GM19395 (cell line): Measurements from ENCODE around the gene GRIN2C.
"Not testable (repeated sequence)": the region's sequence is repeated elsewhere in the genome, so short reads cannot be mapped to it uniquely, and the experiment has no call there.

Experiments
- ATAC-seq: cut with Tn5 transposase; IDR thresholded peaks from one replicate; pipeline ENCODE4 v1.9.1; 2021; ENCODE audit warnings: mild to moderate bottlenecking, moderate library complexity; ENCODE audit not compliant: unreplicated experiment

GRIN2C gene

DNA sequence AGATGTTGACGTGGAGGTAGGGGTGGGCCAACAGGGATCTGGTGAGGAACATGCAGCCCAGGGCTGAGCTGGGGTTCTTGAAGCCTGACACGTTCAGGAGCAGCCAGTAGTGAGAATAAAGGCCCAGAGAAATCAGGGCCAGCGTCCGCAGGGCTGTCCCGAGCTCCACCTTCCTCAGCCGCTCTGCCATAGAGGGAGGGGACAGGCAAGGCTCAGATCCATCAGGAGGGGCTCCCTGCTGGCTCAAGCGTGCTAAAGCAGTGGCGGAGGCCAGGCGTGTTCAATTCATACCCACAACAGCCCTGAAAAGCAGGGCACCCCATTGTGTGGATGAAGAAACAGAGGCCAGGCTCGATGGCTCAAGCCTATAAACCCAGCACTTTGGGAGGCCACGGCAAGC is 21.4 kb upstream of the GRIN2C start:
- no peak for ATAC-seq

- ATAC-seq = no peak
These were observed 19.6 kb upstream of the GRIN2C start for GRCh38 chr17:74879308-74879707.

GRCh38 chr17:74878658-74879057 is 19.0 kb upstream of the GRIN2C start:
- ATAC-seq = no peak

DNA sequence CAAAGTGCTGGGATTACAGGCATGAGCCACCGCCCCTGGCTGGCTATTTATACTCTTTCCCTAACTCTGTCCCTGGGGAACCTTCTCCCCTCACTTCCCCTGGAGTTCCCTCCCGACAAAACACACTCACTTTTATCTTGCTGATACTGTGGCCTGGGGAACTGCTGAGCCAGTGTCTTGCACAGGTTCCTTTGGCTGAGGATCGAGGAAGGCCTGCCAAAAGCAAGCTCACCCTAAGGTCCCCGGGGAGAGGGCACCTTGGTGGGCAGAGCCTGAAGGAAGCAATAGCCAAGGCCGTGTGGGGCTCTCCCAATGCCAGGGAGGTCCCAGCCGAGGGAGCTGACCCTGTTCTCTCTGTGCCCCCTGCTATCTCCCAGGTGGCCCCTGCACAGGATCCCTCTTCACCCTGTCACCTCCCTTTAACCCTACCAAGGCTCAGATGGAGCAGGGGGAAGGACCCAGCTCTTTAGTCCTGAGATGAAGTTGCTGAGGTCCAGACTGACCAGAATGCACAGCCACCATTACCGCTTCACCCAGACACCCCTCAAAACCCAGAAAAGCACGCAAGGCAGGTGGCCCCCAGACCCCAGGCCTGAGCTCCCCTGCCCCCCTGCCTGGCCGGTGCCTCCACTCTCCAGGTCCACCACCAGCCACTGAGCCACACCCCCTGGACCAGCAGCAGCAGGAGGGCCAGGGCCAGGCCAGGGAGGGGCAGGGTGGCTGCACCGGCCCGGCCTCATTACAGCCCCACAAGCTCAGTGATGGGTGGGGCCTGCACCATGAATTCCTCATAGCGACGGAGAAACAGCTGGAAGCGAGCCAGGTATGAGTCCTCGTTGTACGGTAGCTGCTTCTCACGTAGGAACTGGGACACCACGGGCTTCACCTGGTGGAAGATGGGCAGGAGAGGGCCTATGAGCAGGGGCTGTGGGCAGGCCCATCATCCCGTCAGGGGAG is 18.2 kb upstream of the GRIN2C start:
- ATAC-seq = no peak

GRCh38 chr17:74875977-74876593 is 16.4 kb upstream of the GRIN2C start:
- ATAC-seq = no peak

GRCh38 chr17:74875155-74875976 is 15.7 kb upstream of the GRIN2C start:
- no peak for ATAC-seq

GRCh38 chr17:74874615-74875037 is 14.9 kb upstream of the GRIN2C start:
- ATAC-seq = no peak

DNA sequence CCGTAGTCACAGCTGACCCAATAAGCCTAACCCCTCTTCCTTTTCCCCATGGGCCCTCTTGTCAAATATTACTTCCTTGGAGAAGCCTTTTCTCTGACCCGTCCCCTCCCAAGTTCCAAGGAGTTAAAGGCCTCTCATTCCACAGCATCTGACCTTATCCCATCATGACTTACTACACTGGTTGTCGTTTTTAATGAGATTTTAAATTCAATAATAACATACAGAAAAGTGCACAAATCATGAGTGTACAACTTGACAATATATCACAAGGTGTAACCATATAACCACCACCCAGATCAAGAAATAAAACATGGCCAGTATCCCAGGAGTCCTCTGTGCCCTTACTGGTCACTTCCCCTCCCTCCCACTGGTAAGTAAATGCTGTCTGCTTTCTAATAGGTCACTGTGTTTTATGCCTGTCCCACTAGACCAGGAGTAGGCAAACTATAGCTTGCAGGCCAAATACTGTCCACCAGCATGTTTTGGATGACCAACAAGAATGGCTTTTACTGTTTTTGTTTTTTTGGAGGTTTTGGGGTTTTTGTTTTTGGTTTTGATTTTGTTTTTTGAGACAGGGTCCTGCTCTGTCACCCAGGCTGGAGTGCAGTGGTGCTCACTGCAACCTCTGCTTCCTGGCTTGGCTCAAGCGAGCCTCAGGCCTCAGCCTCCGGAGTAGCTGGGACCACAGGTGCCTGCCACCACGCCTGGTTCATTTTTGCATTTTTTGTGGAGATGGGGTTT is 14.4 kb upstream of the GRIN2C start:
- ATAC-seq = no peak

- ATAC-seq = peak; percentile 86
These were observed 13.6 kb upstream of the GRIN2C start for GRCh38 chr17:74873037-74873873.

DNA sequence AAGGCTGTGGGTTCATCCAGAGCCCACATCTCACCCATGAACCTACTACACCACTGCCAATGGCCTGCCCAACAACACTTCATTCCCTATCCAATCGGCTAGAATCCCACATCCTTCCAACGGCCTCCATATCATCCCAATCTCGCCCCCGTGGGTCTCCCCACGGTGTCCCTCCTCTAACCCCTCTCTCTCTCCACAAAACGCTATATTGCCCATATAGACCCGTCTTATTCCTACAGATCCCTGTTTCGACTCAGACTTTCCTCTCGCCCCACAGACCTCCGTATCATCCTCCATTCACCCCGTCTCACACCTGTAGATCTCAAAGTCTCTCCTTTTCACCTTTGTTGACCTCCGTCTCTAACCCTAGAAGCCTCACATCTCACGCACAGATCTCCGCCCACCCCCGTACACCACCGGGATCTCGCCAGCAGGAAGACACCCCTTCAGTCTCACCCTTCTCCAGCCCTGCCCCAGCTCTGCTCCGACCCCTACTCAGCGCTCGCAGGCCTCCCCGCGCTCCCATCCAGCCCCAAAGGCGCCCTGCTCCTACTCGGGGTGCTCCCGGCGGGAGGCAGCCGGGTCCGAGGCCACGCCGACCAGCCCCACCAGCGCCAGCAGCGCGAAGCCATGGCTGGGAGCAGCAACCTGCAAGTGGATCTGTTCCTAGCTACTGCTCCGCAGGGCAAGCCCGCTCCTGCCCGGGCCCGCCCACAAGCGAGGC is 12.8 kb upstream of the GRIN2C start, which contains the start of gene FDXR:
Gene FDXR (minus strand): TSS at position 682 of the 724 bp plus-strand sequence. CDS start 50 bp downstream, at position 632.
- ATAC-seq = peak; percentile 64

GRCh38 chr17:74871356-74872076 is 11.8 kb upstream of the GRIN2C start:
- ATAC-seq = no peak

- no peak for ATAC-seq
These were observed 10.8 kb upstream of the GRIN2C start for GRCh38 chr17:74870512-74870911.

- ATAC-seq = not testable (repeated sequence)
These were observed 10.3 kb upstream of the GRIN2C start for GRCh38 chr17:74870028-74870427.

DNA sequence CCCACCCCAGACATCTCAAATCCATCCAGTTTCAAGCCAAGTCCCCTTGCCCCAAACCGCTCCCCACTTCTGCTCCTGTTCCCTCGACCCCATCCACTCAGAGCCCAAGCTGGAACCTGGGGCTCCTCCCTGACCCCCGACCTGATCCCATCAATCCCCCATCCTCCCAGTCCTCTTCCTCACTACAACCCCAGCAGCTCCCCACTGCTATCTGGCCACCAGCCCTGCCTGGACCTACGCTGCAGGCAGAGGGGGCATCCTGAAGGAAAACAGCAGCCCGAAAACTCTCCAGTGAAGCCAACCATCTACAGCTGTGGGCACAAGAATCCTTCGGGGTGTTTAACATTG is 9.2 kb upstream of the GRIN2C start:
- no peak for ATAC-seq

- no peak for ATAC-seq
These were observed 8.7 kb upstream of the GRIN2C start for GRCh38 chr17:74868251-74868907.

- ATAC-seq = no peak
These were observed 6.6 kb upstream of the GRIN2C start for GRCh38 chr17:74866198-74866835.

GRCh38 chr17:74865504-74866197 is 6.0 kb upstream of the GRIN2C start:
- ATAC-seq = no peak
